Measurements from ENCODE around the gene CUX1. TPM values are rescaled to one million over a fixed set of nuclear protein-coding genes. Genes with fewer than 3 reads are reported as not detected.

CUX1 gene
- total and polyA plus RNA-seq, 9 donors: 42.2 to 151 (median 126) TPM

DNA sequence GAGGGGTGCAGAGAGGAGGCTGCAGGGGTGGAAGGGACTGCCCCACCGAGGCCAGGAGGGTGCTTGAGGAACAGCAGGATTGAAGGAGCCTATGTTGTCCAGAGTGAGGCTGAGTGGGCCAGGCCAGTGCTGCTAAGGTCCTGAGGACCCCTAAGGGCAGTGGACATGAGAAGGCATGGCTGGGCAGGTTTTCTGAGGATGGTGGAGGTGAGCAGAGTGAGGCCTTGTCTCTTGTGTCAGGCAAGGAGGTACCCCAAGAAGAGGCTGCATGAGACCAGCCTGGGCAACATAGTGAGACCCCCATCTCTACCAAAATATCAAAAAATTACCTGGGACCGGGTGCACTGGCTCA, 474.5 kb downstream of the CUX1 start:
- intact Hi-C loops (cut with DNase I): no loop called here
- Histone ChIP-seq H3K4me1 (ENCODE audit: insufficient read depth) (peaks cover 4% of the 10 kb centered on the region), H3K9me3 (no peaks in the 10 kb centered on the region), H3K27ac (no peak overlapping the region), H3K27me3 (no peaks in the 10 kb centered on the region), H3K4me3 (no peak overlapping the region), H3K36me3 (no peaks in the 10 kb centered on the region)
- no peak for DNase-seq
- 59 to 77% (median 63%) methylated on average over 2 of the region's 2 CpGs for WGBS, 3 donors
- TF ChIP-seq POLR2A (IDR thresholded peaks at IDR 0.05) (no peak), EP300 (IDR thresholded peaks at IDR 0.05) (no peak)
- TF ChIP-seq, protein P1, sequence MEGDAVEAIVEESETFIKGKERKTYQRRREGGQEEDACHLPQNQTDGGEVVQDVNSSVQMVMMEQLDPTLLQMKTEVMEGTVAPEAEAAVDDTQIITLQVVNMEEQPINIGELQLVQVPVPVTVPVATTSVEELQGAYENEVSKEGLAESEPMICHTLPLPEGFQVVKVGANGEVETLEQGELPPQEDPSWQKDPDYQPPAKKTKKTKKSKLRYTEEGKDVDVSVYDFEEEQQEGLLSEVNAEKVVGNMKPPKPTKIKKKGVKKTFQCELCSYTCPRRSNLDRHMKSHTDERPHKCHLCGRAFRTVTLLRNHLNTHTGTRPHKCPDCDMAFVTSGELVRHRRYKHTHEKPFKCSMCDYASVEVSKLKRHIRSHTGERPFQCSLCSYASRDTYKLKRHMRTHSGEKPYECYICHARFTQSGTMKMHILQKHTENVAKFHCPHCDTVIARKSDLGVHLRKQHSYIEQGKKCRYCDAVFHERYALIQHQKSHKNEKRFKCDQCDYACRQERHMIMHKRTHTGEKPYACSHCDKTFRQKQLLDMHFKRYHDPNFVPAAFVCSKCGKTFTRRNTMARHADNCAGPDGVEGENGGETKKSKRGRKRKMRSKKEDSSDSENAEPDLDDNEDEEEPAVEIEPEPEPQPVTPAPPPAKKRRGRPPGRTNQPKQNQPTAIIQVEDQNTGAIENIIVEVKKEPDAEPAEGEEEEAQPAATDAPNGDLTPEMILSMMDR (IDR thresholded peaks at IDR 0.05): no peak

DNA sequence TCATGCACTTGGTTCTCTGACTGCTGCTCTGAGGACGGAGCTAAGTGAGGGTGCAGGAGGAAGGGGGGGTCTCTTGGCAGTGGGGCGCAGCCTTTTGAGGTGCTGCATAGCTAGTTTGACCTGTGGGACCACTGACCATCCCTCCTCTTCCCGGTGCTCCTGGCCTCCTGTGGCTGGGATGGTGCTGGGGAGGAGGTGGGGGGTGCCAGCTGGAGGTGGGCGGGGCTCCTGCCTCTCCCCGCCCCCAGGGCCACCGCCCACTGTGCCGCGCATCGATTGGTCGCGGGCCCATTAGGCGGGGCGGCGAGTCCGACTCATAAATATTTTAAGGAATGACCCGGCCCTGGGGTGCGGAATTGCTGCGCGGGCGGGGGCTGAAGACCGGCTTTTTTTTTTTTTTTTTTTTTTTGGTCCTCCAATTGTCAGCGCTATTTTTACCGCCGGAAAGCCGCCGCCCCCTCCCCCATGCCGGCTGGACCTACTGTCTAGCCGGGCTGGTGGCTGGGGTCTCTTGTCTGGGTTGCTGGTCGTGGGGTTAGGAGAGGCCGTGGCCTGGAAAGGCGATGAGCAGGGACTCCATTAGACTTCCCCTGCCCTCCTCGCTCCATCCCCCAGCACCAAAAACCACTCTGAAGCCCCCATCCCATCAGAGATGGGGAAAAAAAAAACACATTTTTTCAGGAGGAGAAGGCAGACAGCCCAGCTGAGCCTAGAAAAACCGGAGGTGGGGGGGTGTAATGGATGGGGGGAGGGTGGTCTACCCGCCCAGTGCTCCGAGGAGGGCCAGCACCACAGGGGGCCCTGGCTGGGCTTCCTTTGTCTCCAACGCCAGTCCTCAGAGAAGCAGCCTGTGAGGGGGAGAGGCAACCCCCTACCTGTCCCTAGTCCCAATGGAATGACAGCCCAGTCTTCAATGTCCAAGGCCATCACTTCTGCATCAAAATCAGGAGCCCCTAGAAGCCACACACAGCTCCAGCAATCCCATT, 475.7 kb downstream of the CUX1 start:
- no peak for DNase-seq
- 17 to 24% (median 19%) methylated on average over 36 of the region's 36 CpGs for WGBS, 3 donors

DNA sequence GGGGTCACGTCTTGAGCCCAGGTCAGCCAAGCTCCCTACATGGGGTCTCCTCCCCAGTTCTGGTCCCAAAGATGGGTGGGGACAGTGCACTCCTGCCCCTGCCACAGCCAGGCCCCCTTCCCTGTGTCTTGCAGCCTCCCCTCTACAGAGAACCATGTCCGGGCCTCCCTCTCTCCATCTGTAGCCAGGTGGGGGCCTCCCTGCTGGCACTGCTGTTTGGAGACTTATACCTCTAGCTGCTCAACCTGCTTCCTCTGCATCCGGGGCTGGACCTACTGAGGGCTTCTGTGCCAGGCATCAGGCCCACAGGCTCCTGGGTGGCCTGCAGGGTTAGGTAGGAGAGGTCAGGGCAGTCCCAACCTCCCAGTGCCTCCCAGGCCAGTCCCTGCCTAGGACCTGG, 477.2 kb downstream of the CUX1 start:
- TF ChIP-seq, protein P1 (IDR thresholded peaks at IDR 0.05): no peak
- intact Hi-C loops (cut with DNase I): no loop called here
- Histone ChIP-seq H3K9me3 (no peaks in the 10 kb centered on the region), H3K4me1 (ENCODE audit: insufficient read depth) (no peaks in the 10 kb centered on the region), H3K27ac (no peak overlapping the region), H3K27me3 (no peaks in the 10 kb centered on the region), H3K4me3 (no peak overlapping the region), H3K36me3 (no peaks in the 10 kb centered on the region)
- no peak for DNase-seq
- WGBS, 3 donors: 92 to 95% (median 92%) methylated on average over 3 of the region's 3 CpGs

More for the DNA sequence above, 475.7 kb downstream of the CUX1 start:
- no peaks in the 10 kb centered on the region for H3K4me1 ChIP-seq (ENCODE audit: insufficient read depth)
- no peak overlapping the region for H3K27ac ChIP-seq
- TF ChIP-seq POLR2A (IDR thresholded peaks at IDR 0.05) (no peak), EP300 (IDR thresholded peaks at IDR 0.05) (no peak)
- TF ChIP-seq, protein P1 (IDR thresholded peaks at IDR 0.05): no peak
- intact Hi-C loops (cut with DNase I): no loop called here
- H3K9me3 ChIP-seq: no peaks in the 10 kb centered on the region
- H3K36me3 ChIP-seq: no peaks in the 10 kb centered on the region
- H3K4me3 ChIP-seq: no peak overlapping the region
- H3K27me3 ChIP-seq: no peaks in the 10 kb centered on the region

DNA sequence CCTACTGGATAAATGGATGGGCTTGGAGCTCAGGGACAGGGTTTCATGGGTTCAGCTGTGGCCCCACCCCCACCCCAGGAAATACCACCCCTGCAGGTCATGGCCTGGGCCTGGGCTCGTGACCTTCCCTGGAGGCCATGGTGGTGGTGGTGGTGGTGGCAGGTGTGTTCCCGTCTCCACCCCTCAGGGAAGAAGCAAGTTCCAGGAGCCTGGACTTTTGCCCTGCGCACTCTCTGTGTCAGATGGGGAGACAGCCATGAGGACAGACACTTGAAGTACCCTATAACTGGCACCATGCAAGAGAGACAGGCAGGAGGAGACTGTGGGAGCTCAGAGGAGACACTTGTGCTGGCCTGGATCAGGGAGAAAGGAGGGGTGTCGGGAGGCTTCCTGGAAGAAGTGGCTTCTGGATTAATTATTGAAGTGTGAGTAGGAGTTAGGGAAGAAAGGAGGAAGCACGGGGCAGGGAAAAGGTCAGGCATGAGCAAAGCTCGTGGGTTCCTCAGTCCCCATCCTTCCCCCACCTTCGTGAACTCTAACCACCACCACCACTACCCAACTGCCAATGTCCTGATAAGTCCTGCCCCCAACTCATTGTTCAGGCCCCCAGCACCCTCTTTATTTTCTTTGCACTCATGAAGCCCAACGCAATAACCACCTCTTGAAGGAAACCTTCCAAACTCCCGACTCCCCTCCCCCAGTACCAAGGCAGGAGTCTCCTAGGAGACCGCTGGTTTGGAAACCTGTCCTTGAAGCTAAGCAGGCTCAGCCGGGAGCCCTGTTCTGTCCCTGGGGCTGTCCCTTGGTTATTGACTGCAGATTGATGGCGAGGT, 478.1 kb downstream of the CUX1 start:
- H3K27me3 ChIP-seq: no peaks in the 10 kb centered on the region
- 69 to 81% (median 77%) methylated on average over 12 of the region's 12 CpGs for WGBS, 3 donors
- TF ChIP-seq POLR2A (IDR thresholded peaks at IDR 0.05): no peak
- TF ChIP-seq, protein P1 (IDR thresholded peaks at IDR 0.05): no peak
- no peak for TF ChIP-seq EP300 (IDR thresholded peaks at IDR 0.05)
- H3K4me1 ChIP-seq (ENCODE audit: insufficient read depth): no peaks in the 10 kb centered on the region
- no peak overlapping the region for H3K27ac ChIP-seq
- H3K36me3 ChIP-seq: no peaks in the 10 kb centered on the region
- no peak for DNase-seq
- H3K4me3 ChIP-seq: no peak overlapping the region
- no peaks in the 10 kb centered on the region for H3K9me3 ChIP-seq
- intact Hi-C loops (cut with DNase I): no loop called here

Data from ovary (tissue), 9 donors.